Lower leg skin (tissue), 4 donors: ENCODE measurements around the gene TMEM45B. TPM values are rescaled to one million over a fixed set of nuclear protein-coding genes. Genes with fewer than 3 reads are reported as not detected.

Experiments used
- DNase-seq, 2 donors: peaks; one replicate each; pipeline ENCODE4 v3.0.0-alpha.2; 2019; ENCODE audit warnings: low spot score in 2 of 2
- H3K4me3 ChIP-seq: fragments of 200-600 bp; sonication (generic); 2 replicates; pipeline ENCODE4 v1.5.1; 2017; ENCODE audit warnings: mild to moderate bottlenecking, low read depth; ENCODE audit not compliant: poor library complexity, severe bottlenecking
- CTCF ChIP-seq, 3 donors: fragments of 450-650 bp; IDR thresholded peaks; one replicate each; pipeline ENCODE4 v1.5.1; 2016; ENCODE audit warnings: antibody characterized with exemption in 3 of 3, mild to moderate bottlenecking in 3 of 3, moderate library complexity in 2 of 3
- POLR2A ChIP-seq, 2 donors: fragments of 450-650 bp; IDR thresholded peaks; one replicate each; pipeline ENCODE4 v1.6.1; 2016 to 2017; ENCODE audit warnings: antibody characterized with exemption in 2 of 2, mild to moderate bottlenecking in 1 of 2, moderate library complexity in 1 of 2
- WGBS, 2 donors: methylation state at CpG; one replicate each; pipeline ENCODE4 v1.1.5; 2018; 5-methylcytosine and 5-hydroxymethylcytosine counted together
- intact Hi-C: fragments of 100-400 bp; cut with DNase I; formaldehyde crosslinking; loops from one replicate; pipeline ENCODE4 v1.15.0; 2023; ENCODE audit warnings: low total_unique reads
- total RNA-seq, 4 donors: library from RNA; depleted of rRNA; stranded (reverse); fragments of >200 nt; gene quantifications; one replicate each; pipeline ENCODE4 v1.1.0, GENCODE V29; 2016

Gene TMEM45B
- total RNA-seq, 4 donors from 2014 or later, result 50.2 to 76.1 (median 55.1) TPM

GRCh38 chr11:129884581-129884980 lies 68.9 kb downstream of the TMEM45B start:
- no peak overlapping the region for H3K4me3 ChIP-seq
- no peak for DNase-seq
- TF ChIP-seq POLR2A (IDR thresholded peaks at IDR 0.05) (no peak), CTCF (IDR thresholded peaks at IDR 0.05) (no peak)
- intact Hi-C loops, result loop anchor here (10.0 kb wide), 1 partner anchor 100 kb away; no protein-coding TSS in a partner anchor
- WGBS, 2 donors, result 92 to 94% methylated on average over 8 of the region's 8 CpGs

DNA sequence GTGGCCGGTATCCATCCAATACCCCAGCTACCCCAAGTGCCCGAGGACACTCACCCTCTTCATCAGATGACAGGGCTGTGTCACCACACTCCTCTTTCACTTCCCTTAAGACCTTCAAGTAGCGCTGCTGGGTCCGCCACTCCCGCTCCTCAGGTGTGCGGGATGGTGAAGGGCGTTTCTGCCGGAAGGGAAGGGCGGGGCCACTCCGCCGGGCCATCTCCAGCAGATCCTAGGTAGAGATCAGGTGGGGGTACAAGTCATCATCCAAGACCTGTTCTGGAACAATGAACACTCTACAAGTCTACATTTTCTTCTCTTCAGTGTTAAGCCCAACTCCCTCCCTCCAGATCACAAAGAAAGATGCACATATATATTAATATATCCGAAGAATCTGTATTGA lies 69.7 kb downstream of the TMEM45B start:
- TF ChIP-seq CTCF (IDR thresholded peaks at IDR 0.05), result no peak
- no peak for TF ChIP-seq POLR2A (IDR thresholded peaks at IDR 0.05)
- DNase-seq, result no peak
- no peak overlapping the region for H3K4me3 ChIP-seq
- intact Hi-C loops, result loop anchor here (10.0 kb wide), 1 partner anchor 101 kb away; no protein-coding TSS in a partner anchor
- WGBS, 2 donors, result 93 to 98% methylated on average over 12 of the region's 12 CpGs

- intact Hi-C loops, result loop anchor here (10.0 kb wide), 1 partner anchor 104 kb away; no protein-coding TSS in a partner anchor
- no peak overlapping the region for H3K4me3 ChIP-seq
- no peak for DNase-seq
- TF ChIP-seq POLR2A (IDR thresholded peaks at IDR 0.05) (no peak), CTCF (IDR thresholded peaks at IDR 0.05) (no peak)
- WGBS, 2 donors, result 82 to 89% methylated on average over 5 of the region's 5 CpGs
These were observed 72.8 kb downstream of the TMEM45B start for GRCh38 chr11:129888451-129888850.

- TF ChIP-seq POLR2A (IDR thresholded peaks at IDR 0.05) (no peak), CTCF (IDR thresholded peaks at IDR 0.05) (no peak)
- intact Hi-C loops, result no loop called here
- 18 to 19% methylated on average over 13 of the region's 13 CpGs for WGBS, 2 donors
These were observed 78.9 kb downstream of the TMEM45B start for GRCh38 chr11:129894278-129895125.

GRCh38 chr11:129895126-129896041 lies 79.7 kb downstream of the TMEM45B start, which contains the start of gene NFRKB:
Gene NFRKB, minus strand, starts transcription at chr11:129895578. Its CDS starts 2,729 bp downstream, at chr11:129892849.
- intact Hi-C loops, result no loop called here
- TF ChIP-seq POLR2A (IDR thresholded peaks at IDR 0.05) (no peak), CTCF (IDR thresholded peaks at IDR 0.05) (no peak)
- DNase-seq, result peak; percentile 79 to 97
- WGBS, 2 donors, result 1 to 3% methylated on average over 14 to 46 of the region's 77 CpGs
- peak within 1 kb of the TSS; percentile 96 for H3K4me3 ChIP-seq

More at GRCh38 chr11:129894278-129895125, 78.9 kb downstream of the TMEM45B start:
- no peak for DNase-seq
- peak overlapping the region; percentile 96 for H3K4me3 ChIP-seq
